AG08395 (cell line): ENCODE measurements around the gene PVALEF.
"Not testable (repeated sequence)": the region's sequence is repeated elsewhere in the genome, so short reads cannot be mapped to it uniquely, and the experiment has no call there.

Experiments used
- DNase-seq: peaks from one replicate; pipeline ENCODE4 v3.0.0; 2012; ENCODE audit warnings: mixed read lengths, low spot score

The PVALEF gene

GRCh38 chr17:81143717-81144422 is 21.4 kb upstream of the PVALEF start:
- DNase-seq, result no peak

GRCh38 chr17:81144423-81144781 is 20.9 kb upstream of the PVALEF start:
- DNase-seq, result no peak

DNA sequence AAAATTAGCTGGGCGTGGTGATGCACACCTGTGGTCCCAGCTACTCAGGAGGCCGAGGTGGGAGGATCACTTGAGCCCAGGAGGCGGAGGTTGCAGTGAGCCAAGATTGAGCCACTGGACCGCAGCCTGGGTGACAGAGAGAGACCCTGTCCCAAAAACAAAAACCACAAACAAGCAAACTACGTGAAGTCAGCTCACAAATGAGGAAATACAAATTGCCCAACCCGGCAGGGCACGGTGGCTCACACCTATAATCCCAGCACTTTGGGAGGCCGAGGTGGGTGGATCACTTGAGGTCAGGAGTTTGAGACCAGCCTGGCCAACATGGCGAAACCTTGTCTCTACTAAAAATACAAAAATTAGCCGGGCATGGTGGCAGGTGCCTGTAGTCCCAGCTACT is 19.1 kb upstream of the PVALEF start:
- not testable (repeated sequence) for DNase-seq

DNA sequence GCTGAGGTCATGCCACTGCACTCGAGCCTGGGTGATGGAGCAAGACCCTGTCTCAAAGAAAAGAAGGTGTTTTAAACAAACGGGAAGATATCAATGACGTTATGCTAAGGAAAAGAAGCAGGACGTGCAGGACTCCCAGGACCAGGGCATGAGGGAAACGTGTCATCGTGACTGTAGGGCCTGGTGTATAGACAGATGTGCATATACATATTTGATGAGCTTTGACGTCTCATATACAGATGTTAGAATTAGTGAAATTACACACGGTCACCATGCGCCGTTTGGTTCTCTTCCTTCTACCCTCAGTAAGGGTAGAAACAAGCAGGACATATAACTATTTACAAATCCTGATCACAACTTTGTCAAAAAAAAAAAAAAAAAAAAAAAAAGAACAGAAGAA is 17.6 kb upstream of the PVALEF start:
- DNase-seq, result no peak

DNA sequence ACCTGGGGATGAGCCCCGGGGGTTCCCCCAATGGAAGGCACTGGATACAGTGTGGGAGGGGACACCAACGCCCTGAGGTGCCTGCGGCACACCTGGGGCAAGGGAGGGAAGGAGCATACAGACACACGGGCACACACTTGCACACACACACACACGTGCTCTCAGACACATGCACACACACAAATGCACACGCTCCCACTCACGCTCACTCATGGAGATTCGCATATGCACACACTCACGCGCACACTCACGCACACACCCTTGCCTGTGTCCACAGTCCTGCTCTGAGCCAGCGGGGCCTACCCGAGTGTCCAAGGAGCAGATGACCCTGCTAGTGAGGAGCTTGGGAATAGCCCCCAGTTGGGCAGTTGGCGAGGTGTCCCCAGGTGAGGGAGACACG is 16.7 kb upstream of the PVALEF start:
- no peak for DNase-seq

DNA sequence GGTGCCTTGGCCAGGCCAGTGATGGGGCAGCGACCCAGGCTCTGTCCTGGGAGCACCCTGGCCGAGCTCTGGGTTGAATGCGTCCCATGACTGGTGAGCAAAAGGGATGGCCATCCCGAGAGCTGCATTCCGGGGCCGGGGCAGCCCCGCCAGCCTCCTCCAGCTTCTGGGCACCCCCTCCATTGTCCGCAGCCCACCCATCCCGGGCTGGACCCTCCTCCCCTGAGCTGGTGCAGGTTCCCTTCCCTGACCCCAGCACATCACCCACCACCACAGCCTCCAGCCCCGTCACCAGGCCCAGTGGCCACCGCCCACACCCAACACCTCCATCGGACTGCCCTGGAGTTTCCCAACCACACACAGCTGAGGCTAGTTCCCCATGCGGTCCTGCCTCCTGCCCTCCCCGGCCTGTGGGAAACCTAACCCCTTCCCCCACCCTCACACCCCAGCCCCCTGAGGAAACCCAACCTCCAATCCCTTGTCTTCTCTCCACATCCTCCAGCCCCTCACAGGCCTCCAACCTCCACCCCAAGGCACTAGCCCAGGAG is 16.2 kb upstream of the PVALEF start:
- DNase-seq, result no peak

GRCh38 chr17:81150377-81151077 is 14.8 kb upstream of the PVALEF start:
- DNase-seq, result no peak

GRCh38 chr17:81151278-81151677 is 14.0 kb upstream of the PVALEF start:
- DNase-seq, result no peak

DNA sequence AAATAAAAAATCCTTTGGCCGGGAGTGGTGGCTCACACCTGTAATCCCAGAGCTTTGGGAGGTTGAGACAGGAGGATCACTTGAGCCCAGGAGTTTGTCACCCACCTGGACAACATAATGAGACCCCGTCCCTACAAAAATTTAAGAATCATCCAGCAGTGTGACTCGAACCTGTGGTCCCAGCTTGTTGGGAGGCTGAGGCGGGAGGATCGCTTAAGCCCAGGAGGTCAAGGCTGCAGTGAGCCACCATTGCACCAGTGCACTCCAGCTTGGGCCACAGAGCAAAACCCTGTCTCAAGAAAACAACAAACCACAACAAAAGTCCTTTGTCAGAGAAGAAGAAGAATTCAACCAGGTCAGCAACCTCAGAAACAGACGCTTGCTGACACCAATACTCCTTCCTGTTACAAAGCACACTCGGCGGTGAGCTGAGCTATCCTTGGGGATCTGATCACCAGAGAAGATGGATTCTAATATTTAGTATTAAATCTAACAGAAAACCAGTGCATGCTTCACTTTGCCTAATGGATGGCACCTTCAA is 12.9 kb upstream of the PVALEF start:
- no peak for DNase-seq

DNA sequence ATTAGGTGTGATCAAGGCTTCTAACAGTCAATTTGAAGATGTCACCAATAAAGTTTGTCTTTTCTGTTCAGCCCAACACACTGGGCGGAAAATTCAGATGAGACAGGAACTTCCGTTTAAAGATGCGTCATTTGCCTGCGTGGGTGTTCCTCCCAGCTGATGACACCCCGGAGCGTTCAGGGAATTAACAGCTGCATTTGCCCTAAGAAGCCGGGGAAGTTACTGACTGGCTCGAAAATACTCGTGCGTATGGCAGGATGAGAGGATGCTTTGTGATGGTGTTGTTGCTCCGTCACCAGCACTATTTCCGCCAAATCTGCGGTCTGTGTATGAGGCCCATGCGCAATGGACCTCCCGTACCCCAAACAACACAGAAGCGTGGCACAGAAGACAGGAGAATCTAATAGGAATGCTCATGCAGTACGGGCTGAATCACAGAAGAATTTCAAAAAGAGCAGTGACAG is 11.9 kb upstream of the PVALEF start:
- DNase-seq, result peak; percentile 47

DNA sequence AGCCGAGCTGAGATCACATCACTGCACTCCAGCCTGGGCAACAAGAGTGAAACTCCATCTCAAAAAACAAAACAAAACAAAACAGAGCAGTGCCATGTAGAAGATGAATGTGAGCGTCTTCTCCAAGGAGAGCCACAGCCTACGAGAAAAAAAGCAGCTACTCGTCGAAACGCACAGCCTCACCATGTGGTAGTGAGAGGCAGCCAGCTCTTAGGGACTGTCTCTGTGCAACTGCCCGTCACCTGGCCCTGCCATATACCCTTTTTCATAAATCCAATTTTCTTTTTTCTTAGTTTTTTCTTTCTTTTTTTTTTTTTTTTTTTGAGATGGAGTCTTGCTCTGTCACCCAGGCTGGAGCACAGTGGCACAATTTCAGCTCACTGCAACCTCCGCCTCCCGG is 11.3 kb upstream of the PVALEF start:
- not testable (repeated sequence) for DNase-seq

DNA sequence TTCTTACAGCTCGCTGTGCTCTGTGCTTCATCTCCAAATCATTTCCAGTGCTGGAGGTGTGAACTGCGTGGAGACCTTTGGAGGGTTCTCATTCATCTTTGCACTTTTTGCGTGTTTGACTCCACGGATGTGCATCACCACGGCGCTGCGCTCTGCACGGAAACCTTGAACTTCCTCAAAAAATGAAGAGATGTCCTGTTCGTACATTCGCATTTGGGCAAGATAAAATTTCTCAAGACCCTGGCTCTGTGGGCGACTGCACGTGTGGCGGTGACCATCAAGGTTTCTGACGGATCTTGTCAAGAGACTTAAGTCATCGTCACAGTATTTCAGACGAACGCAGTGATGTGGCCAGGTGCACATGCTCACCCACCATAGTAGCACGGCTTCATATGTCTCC is 10.3 kb upstream of the PVALEF start:
- DNase-seq, result no peak

DNA sequence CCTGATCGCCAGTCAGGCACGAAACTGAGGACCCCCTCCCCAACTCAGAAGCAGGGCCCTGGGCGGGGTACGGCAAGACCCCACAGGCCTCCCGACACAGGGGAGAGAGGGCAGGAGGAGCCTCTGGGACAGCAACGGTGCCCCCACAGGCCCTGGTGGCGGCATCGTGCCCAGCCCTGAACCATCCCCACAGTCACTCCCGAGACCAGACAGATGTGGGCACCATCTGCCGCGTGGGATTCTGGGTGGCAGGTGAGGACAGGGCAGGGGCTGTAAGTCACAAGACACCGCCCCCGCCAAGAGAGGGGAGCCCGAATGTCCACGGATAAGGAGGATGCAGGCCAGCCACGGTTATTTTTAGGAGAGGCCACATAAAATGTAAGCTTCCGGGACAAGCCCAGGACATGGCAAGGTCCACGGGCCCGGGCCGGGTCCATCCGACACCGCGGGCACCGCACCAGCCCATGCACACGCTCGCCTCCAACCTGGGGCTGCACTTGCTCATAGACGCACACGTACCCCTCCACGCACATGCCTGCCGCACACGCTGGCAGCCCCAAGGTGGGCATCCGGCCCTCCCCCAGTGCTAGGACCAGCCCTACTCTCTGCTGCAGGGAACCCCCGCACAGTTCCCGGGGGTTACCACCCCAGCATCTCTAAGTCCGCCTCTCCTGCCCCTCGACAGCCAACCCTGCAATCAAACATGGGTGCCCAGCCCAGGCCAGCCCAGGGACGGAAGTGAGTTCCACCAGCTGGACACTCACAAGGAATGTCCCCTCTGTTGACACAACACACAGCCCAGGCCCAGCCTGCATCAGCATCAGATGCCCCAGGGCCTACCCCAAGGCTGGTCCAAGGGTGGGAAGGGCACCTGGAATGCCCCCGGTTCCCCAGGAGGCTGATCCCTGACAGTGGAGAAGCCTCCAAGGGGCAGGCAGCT is 8.2 kb upstream of the PVALEF start:
- DNase-seq, result no peak

GRCh38 chr17:81157848-81158687 is 7.2 kb upstream of the PVALEF start:
- no peak for DNase-seq

- no peak for DNase-seq
Observed at GRCh38 chr17:81158688-81159590, 6.4 kb upstream of the PVALEF start.

GRCh38 chr17:81159611-81160265 is 5.6 kb upstream of the PVALEF start:
- no peak for DNase-seq

- no peak for DNase-seq
Observed at GRCh38 chr17:81160306-81160705, 5.0 kb upstream of the PVALEF start.

DNA sequence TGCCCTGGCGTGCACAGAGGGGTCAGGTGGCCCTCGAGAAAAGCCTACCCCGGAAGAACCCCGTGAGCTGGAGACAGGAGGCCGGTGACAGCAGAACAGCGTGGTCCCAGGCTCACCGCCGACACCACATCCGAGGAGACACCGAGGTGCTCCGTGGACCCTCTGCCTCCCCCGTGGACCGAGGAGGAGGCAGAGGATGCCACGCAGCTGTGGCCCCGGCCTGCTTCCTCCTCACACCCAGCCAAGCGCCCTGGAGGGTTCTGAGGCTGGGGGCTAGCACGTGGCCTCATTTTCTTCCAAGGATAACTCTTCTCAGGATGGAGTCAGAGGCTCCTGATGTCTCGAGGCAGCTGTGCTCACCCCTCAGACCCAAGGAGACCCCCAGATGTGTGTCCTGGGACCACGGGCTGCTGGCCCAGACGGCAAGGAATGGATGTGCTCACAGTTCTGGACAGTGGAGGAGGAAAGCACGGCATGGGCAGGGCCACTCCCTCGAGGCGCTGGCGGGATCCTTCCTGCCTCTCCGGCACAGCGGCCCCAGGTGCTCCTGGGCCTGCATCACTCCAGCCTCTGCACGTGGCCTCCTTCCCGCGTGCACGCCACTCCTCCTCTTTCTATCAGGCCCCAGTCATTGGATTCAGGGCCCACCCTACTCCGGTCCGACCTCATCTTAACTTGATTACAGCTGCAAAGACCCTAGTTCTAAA is 4.4 kb upstream of the PVALEF start:
- DNase-seq, result no peak

- no peak for DNase-seq
Observed at GRCh38 chr17:81161536-81161935, 3.8 kb upstream of the PVALEF start.
